GM19193 (cell line): ENCODE results near the gene CD274.
A peak's percentile ranks its signal among the peaks of the same experiment; 100 is the strongest.

Experiments used
- POLR2A ChIP-seq: IDR thresholded peaks from 4 replicates; pipeline ENCODE4 v1.6.1; 2011; ENCODE audit not compliant: insufficient read depth, insufficient read length; ENCODE audit errors: extremely low read depth

Gene CD274

GRCh38 chr9:5436441-5436840 lies 13.9 kb upstream of the CD274 start:
- TF ChIP-seq POLR2A, result no peak

- TF ChIP-seq POLR2A, result peak; percentile 93
These were observed 12.8 kb upstream of the CD274 start, which contains the start of gene PLGRKT for GRCh38 chr9:5437254-5438216. Gene PLGRKT (minus strand): TSS chr9:5437925. CDS start chr9:5431977, 5,948 bp downstream.

- no peak for TF ChIP-seq POLR2A
These were observed 11.8 kb upstream of the CD274 start for GRCh38 chr9:5438301-5439162.

- TF ChIP-seq POLR2A, result no peak
These were observed 9.9 kb upstream of the CD274 start for GRCh38 chr9:5440426-5440825.

GRCh38 chr9:5441043-5441442 lies 9.3 kb upstream of the CD274 start:
- TF ChIP-seq POLR2A, result no peak

GRCh38 chr9:5442400-5443011 lies 7.8 kb upstream of the CD274 start:
- no peak for TF ChIP-seq POLR2A

- TF ChIP-seq POLR2A, result no peak
These were observed 6.5 kb upstream of the CD274 start for GRCh38 chr9:5443850-5444249.

- TF ChIP-seq POLR2A, result no peak
These were observed 4.5 kb upstream of the CD274 start for GRCh38 chr9:5445886-5446285.

- no peak for TF ChIP-seq POLR2A
These were observed 3.7 kb upstream of the CD274 start for GRCh38 chr9:5446451-5447236.

- TF ChIP-seq POLR2A, result no peak
These were observed 3.0 kb upstream of the CD274 start for GRCh38 chr9:5447337-5447736.

- TF ChIP-seq POLR2A, result no peak
These were observed 2.3 kb upstream of the CD274 start for GRCh38 chr9:5448016-5448415.

- TF ChIP-seq POLR2A, result no peak
These were observed 1.6 kb upstream of the CD274 start for GRCh38 chr9:5448461-5449435.

GRCh38 chr9:5449521-5450358 lies 602 bp upstream of the CD274 start:
- TF ChIP-seq POLR2A, result no peak

- no peak for TF ChIP-seq POLR2A
These were observed 1.9 kb downstream of the CD274 start for GRCh38 chr9:5452286-5452609.
